ENCODE measurements around the gene ZMYM3. TPM values are rescaled to one million over a fixed set of nuclear protein-coding genes. Genes with fewer than 3 reads are reported as not detected.

Gene ZMYM3
- polyA plus RNA-seq, 12 donors: 18.9 to 36.7 (median 21.1) TPM; not detected in 1

- no peak for DNase-seq
Measured at GRCh38 chrX:71256051-71256450, 2.1 kb upstream of the ZMYM3 start.

GRCh38 chrX:71253253-71254091, 468 bp downstream of the ZMYM3 start:
- DNase-seq: peak; percentile 33

GRCh38 chrX:71252221-71252620, 1.7 kb downstream of the ZMYM3 start:
- DNase-seq: no peak

GRCh38 chrX:71251466-71251973, 2.4 kb downstream of the ZMYM3 start:
- DNase-seq: peak; percentile 7

- DNase-seq: no peak
Measured at GRCh38 chrX:71250841-71251240, 3.1 kb downstream of the ZMYM3 start.

- no peak for DNase-seq
Measured at GRCh38 chrX:71245159-71245558, 8.8 kb downstream of the ZMYM3 start.

- no peak for DNase-seq
Measured at GRCh38 chrX:71244359-71245128, 9.4 kb downstream of the ZMYM3 start.

- no peak for DNase-seq
Measured at GRCh38 chrX:71241301-71241700, 12.6 kb downstream of the ZMYM3 start.

GRCh38 chrX:71239781-71240180, 14.2 kb downstream of the ZMYM3 start:
- no peak for DNase-seq

GRCh38 chrX:71236836-71237235, 17.1 kb downstream of the ZMYM3 start:
- DNase-seq: no peak

- DNase-seq: no peak
Measured at GRCh38 chrX:71235482-71235881, 18.5 kb downstream of the ZMYM3 start.

GRCh38 chrX:71228063-71228642, 25.8 kb downstream of the ZMYM3 start:
- no peak for DNase-seq

- DNase-seq: no peak
Measured at GRCh38 chrX:71227370-71228062, 26.4 kb downstream of the ZMYM3 start.

GRCh38 chrX:71225676-71226075, 28.3 kb downstream of the ZMYM3 start:
- no peak for DNase-seq

- DNase-seq: no peak
Measured at GRCh38 chrX:71225009-71225408, 28.9 kb downstream of the ZMYM3 start.

GRCh38 chrX:71224098-71224708, 29.7 kb downstream of the ZMYM3 start:
- no peak for DNase-seq

- no peak for DNase-seq
Measured at GRCh38 chrX:71222929-71223328, 31.0 kb downstream of the ZMYM3 start, which contains the start of gene GJB1. Gene GJB1 (plus strand): TSS chrX:71223224. CDS start chrX:71223708, 484 bp downstream.

- no peak for DNase-seq
Measured at GRCh38 chrX:71221145-71221544, 32.8 kb downstream of the ZMYM3 start.

GRCh38 chrX:71217298-71217697, 36.6 kb downstream of the ZMYM3 start:
- DNase-seq: no peak

- DNase-seq: no peak
Measured at GRCh38 chrX:71216485-71216884, 37.5 kb downstream of the ZMYM3 start.

GRCh38 chrX:71215338-71215912, 38.5 kb downstream of the ZMYM3 start:
- DNase-seq: no peak
